GM18870 (cell line): ENCODE measurements around the gene RPS2.
A peak's percentile ranks its signal among the peaks of the same experiment; 100 is the strongest.

Source experiments
- ATAC-seq: cut with Tn5 transposase; IDR thresholded peaks from one replicate; pipeline ENCODE4 v1.9.1; 2021; ENCODE audit warnings: moderate library complexity; ENCODE audit not compliant: unreplicated experiment

Gene RPS2

GRCh38 chr16:1982991-1983543, 18.4 kb upstream of the RPS2 start:
- ATAC-seq: no peak

GRCh38 chr16:1982013-1982433, 17.4 kb upstream of the RPS2 start:
- ATAC-seq: no peak

GRCh38 chr16:1981398-1981836, 16.8 kb upstream of the RPS2 start, which contains the start of gene NOXO1:
Gene NOXO1, minus strand, starts transcription at chr16:1981469. Its CDS starts 290 bp downstream, at chr16:1981179.
- ATAC-seq: no peak

GRCh38 chr16:1980770-1981087, 16.1 kb upstream of the RPS2 start:
- no peak for ATAC-seq

GRCh38 chr16:1980030-1980769, 15.6 kb upstream of the RPS2 start:
- ATAC-seq: no peak

- ATAC-seq: no peak
These were observed 14.8 kb upstream of the RPS2 start for GRCh38 chr16:1979271-1980029.

- no peak for ATAC-seq
These were observed 14.0 kb upstream of the RPS2 start for GRCh38 chr16:1978476-1979120.

GRCh38 chr16:1977875-1978268, 13.2 kb upstream of the RPS2 start:
- no peak for ATAC-seq

- no peak for ATAC-seq
These were observed 12.6 kb upstream of the RPS2 start for GRCh38 chr16:1976951-1977874.

- ATAC-seq: no peak
These were observed 11.5 kb upstream of the RPS2 start for GRCh38 chr16:1976216-1976520.

- no peak for ATAC-seq
These were observed 11.0 kb upstream of the RPS2 start for GRCh38 chr16:1975432-1976215.

GRCh38 chr16:1974157-1975070, 9.8 kb upstream of the RPS2 start:
- ATAC-seq: no peak

GRCh38 chr16:1973461-1974156, 9.0 kb upstream of the RPS2 start:
- ATAC-seq: no peak

- no peak for ATAC-seq
These were observed 7.9 kb upstream of the RPS2 start for GRCh38 chr16:1972490-1972877.

GRCh38 chr16:1971796-1972489, 7.3 kb upstream of the RPS2 start, which contains the start of gene TBL3:
Gene TBL3, plus strand, starts transcription at chr16:1972053. Its CDS starts 112 bp downstream, at chr16:1972165.
- peak; percentile 43 for ATAC-seq

- ATAC-seq: no peak
These were observed 3.7 kb upstream of the RPS2 start for GRCh38 chr16:1968146-1968953.

GRCh38 chr16:1966460-1966859, 1.8 kb upstream of the RPS2 start, which contains the start of gene RNF151:
Gene RNF151, plus strand, starts transcription at chr16:1966856. Its CDS starts 26 bp downstream, at chr16:1966882.
- no peak for ATAC-seq
